ENCODE results near the gene RPTOR. TPM values are rescaled to one million over a fixed set of nuclear protein-coding genes. Genes with fewer than 3 reads are reported as not detected.
"Not testable (repeated sequence)": the region's sequence is repeated elsewhere in the genome, so short reads cannot be mapped to it uniquely, and the experiment has no call there.

Gene RPTOR
- total RNA-seq, 3 donors from 2014 or later (not counting 1 experiment from before 2014, with no cell fraction given): 49.2 to 63.6 (median 55.4) TPM

- Mint-ChIP-seq H3K27me3 (ENCODE audit: low read depth in 2 of 2) (no peaks in the 10 kb centered on the region), H3K9me3 (no peaks in the 10 kb centered on the region), H3K4me1 (peaks cover 19 to 42% of the 10 kb centered on the region in 2 donors), H3K4me3 (no peak overlapping the region), H3K36me3 (no peaks in the 10 kb centered on the region), H3K27ac (no peak overlapping the region)
- no peaks in the 10 kb centered on the region for H3K36me3 ChIP-seq (ENCODE audit: control insufficient read depth, insufficient read depth, low read length)
- no peaks in the 10 kb centered on the region for H3K27me3 ChIP-seq (ENCODE audit: control insufficient read depth, insufficient read depth, low read length)
- ATAC-seq: no peak
- H3K9me3 ChIP-seq (ENCODE audit: control insufficient read depth, insufficient read depth, low read length): no peaks in the 10 kb centered on the region
- H3K4me1 ChIP-seq (ENCODE audit: control insufficient read depth, insufficient read depth, low read length): peaks cover 16% of the 10 kb centered on the region
- 82% methylated on average over 14 of the region's 15 CpGs for WGBS (ENCODE audit: insufficient coverage)
- intact Hi-C loops (cut with micrococcal nuclease): no loop called here
- TF ChIP-seq CTCF (IDR thresholded peaks at IDR 0.05): no peak
- no peak overlapping the region for H3K4me3 ChIP-seq (ENCODE audit: low read length)
- H3K27ac ChIP-seq (ENCODE audit: low read length): no peak overlapping the region
- DNase-seq: peak in 1 of 2 donors; percentile 74
Observed at GRCh38 chr17:80743181-80743771, 198.6 kb downstream of the RPTOR start.

- H3K36me3 ChIP-seq (ENCODE audit: control insufficient read depth, insufficient read depth, low read length); H3K27me3 Mint-ChIP-seq (ENCODE audit: low read depth in 2 of 2); H3K4me1 ChIP-seq (ENCODE audit: control insufficient read depth, insufficient read depth, low read length); ATAC-seq; H3K36me3 Mint-ChIP-seq; H3K4me3 Mint-ChIP-seq; H3K27ac ChIP-seq (ENCODE audit: low read length); H3K4me3 ChIP-seq (ENCODE audit: low read length); H3K9me3 ChIP-seq (ENCODE audit: control insufficient read depth, insufficient read depth, low read length); H3K9me3 Mint-ChIP-seq; DNase-seq; intact Hi-C loops (cut with micrococcal nuclease); H3K27me3 ChIP-seq (ENCODE audit: control insufficient read depth, insufficient read depth, low read length); H3K27ac Mint-ChIP-seq: not testable (repeated sequence)
- WGBS (ENCODE audit: insufficient coverage): no CpG with 5 or more reads among the region's 2 CpGs
- peaks cover 14 to 37% of the 10 kb centered on the region in 2 donors for H3K4me1 Mint-ChIP-seq
Observed at GRCh38 chr17:80743973-80744372, 199.3 kb downstream of the RPTOR start.

- H3K27ac ChIP-seq (ENCODE audit: low read length); H3K4me3 Mint-ChIP-seq; H3K36me3 Mint-ChIP-seq; H3K27me3 ChIP-seq (ENCODE audit: control insufficient read depth, insufficient read depth, low read length); DNase-seq; ATAC-seq; intact Hi-C loops (cut with micrococcal nuclease); H3K27ac Mint-ChIP-seq; H3K4me3 ChIP-seq (ENCODE audit: low read length); H3K36me3 ChIP-seq (ENCODE audit: control insufficient read depth, insufficient read depth, low read length); H3K4me1 ChIP-seq (ENCODE audit: control insufficient read depth, insufficient read depth, low read length); H3K27me3 Mint-ChIP-seq (ENCODE audit: low read depth in 2 of 2); H3K9me3 ChIP-seq (ENCODE audit: control insufficient read depth, insufficient read depth, low read length); H3K9me3 Mint-ChIP-seq: not testable (repeated sequence)
- peaks cover 6 to 29% of the 10 kb centered on the region in 2 donors for H3K4me1 Mint-ChIP-seq
- no CpG with 5 or more reads among the region's 1 CpG for WGBS (ENCODE audit: insufficient coverage)
Observed at GRCh38 chr17:80744725-80745124, 200.1 kb downstream of the RPTOR start.

GRCh38 chr17:80745183-80745582, 200.5 kb downstream of the RPTOR start:
- Mint-ChIP-seq H3K9me3 (no peaks in the 10 kb centered on the region), H3K27ac (no peak overlapping the region), H3K4me1 (peaks cover 4 to 27% of the 10 kb centered on the region in 2 donors), H3K27me3 (ENCODE audit: low read depth in 2 of 2) (no peaks in the 10 kb centered on the region), H3K4me3 (no peak overlapping the region), H3K36me3 (no peaks in the 10 kb centered on the region)
- ATAC-seq: no peak
- no peak overlapping the region for H3K27ac ChIP-seq (ENCODE audit: low read length)
- H3K4me3 ChIP-seq (ENCODE audit: low read length): no peak overlapping the region
- no peaks in the 10 kb centered on the region for H3K36me3 ChIP-seq (ENCODE audit: control insufficient read depth, insufficient read depth, low read length)
- no peaks in the 10 kb centered on the region for H3K9me3 ChIP-seq (ENCODE audit: control insufficient read depth, insufficient read depth, low read length)
- no peaks in the 10 kb centered on the region for H3K27me3 ChIP-seq (ENCODE audit: control insufficient read depth, insufficient read depth, low read length)
- DNase-seq: no peak
- 91% methylated on average over 3 of the region's 4 CpGs for WGBS (ENCODE audit: insufficient coverage)
- peaks cover 4% of the 10 kb centered on the region for H3K4me1 ChIP-seq (ENCODE audit: control insufficient read depth, insufficient read depth, low read length)
- intact Hi-C loops (cut with micrococcal nuclease): no loop called here
- no peak for TF ChIP-seq CTCF (IDR thresholded peaks at IDR 0.05)
